Measurements from ENCODE around the gene OAS2. TPM values are rescaled to one million over a fixed set of nuclear protein-coding genes. Genes with fewer than 3 reads are reported as not detected.

The OAS2 gene
- total and polyA plus RNA-seq, 2 experiments from 2014 or later: 0.54 to 0.56 TPM

GRCh38 chr12:112961074-112961473, 17.2 kb upstream of the OAS2 start:
- H3K9me3 ChIP-seq (ENCODE audit: low read depth): no peaks in the 10 kb centered on the region
- no peaks in the 10 kb centered on the region for H3K36me3 ChIP-seq (ENCODE audit: low read depth)
- no peaks in the 10 kb centered on the region for H3K9me2 ChIP-seq (ENCODE audit: insufficient read depth)
- no peak overlapping the region for H3K27ac ChIP-seq
- in situ Hi-C loops (cut with MboI): no loop called here
- no peak overlapping the region for H3K4me3 ChIP-seq
- no peak overlapping the region for H3K9ac ChIP-seq
- H3K79me2 ChIP-seq (ENCODE audit: insufficient read depth): no peaks in the 10 kb centered on the region
- H3K27me3 ChIP-seq (replicated peaks; ENCODE audit: insufficient read depth): no peaks in the 10 kb centered on the region
- WGBS, 2 experiments (ENCODE audit: low coverage in 1 of 2, low lambda C conversion rate in 2 of 2, missing lambda C conversion rate in 2 of 2): 82 to 84% methylated on average over 7 of the region's 7 CpGs
- H3F3A ChIP-seq (ENCODE audit: insufficient read depth): no peaks in the 10 kb centered on the region
- H4K20me1 ChIP-seq (ENCODE audit: insufficient read depth): no peaks in the 10 kb centered on the region
- no peak for DNase-seq
- H3K4me2 ChIP-seq (ENCODE audit: unreplicated experiment): no peak overlapping the region
- no peaks in the 10 kb centered on the region for H3K4me1 ChIP-seq (ENCODE audit: insufficient read depth)
- H2AFZ ChIP-seq: no peak overlapping the region
- TF ChIP-seq EZH2phosphoT487 (IDR thresholded peaks at IDR 0.05; ENCODE audit: insufficient read depth, low read depth) (no peak), EZH2 (IDR thresholded peaks at IDR 0.05; ENCODE audit: insufficient read depth, poor library complexity, severe bottlenecking) (no peak)

GRCh38 chr12:112961536-112961935, 16.8 kb upstream of the OAS2 start:
- no peaks in the 10 kb centered on the region for H3K9me3 ChIP-seq (ENCODE audit: low read depth)
- in situ Hi-C loops (cut with MboI): no loop called here
- H3K4me2 ChIP-seq (ENCODE audit: unreplicated experiment): no peak overlapping the region
- WGBS, 2 experiments (ENCODE audit: low coverage in 1 of 2, low lambda C conversion rate in 2 of 2, missing lambda C conversion rate in 2 of 2): 54 to 57% methylated on average over 4 of the region's 4 CpGs
- no peak overlapping the region for H3K27ac ChIP-seq
- no peak for TF ChIP-seq EZH2 (IDR thresholded peaks at IDR 0.05; ENCODE audit: insufficient read depth, poor library complexity, severe bottlenecking)
- no peak for TF ChIP-seq EZH2phosphoT487 (IDR thresholded peaks at IDR 0.05; ENCODE audit: insufficient read depth, low read depth)
- H2AFZ ChIP-seq: no peak overlapping the region
- H3K4me1 ChIP-seq (ENCODE audit: insufficient read depth): no peaks in the 10 kb centered on the region
- H3K79me2 ChIP-seq (ENCODE audit: insufficient read depth): no peaks in the 10 kb centered on the region
- no peaks in the 10 kb centered on the region for H3F3A ChIP-seq (ENCODE audit: insufficient read depth)
- H3K9ac ChIP-seq: no peak overlapping the region
- no peaks in the 10 kb centered on the region for H4K20me1 ChIP-seq (ENCODE audit: insufficient read depth)
- H3K4me3 ChIP-seq: no peak overlapping the region
- no peak for DNase-seq
- H3K9me2 ChIP-seq (ENCODE audit: insufficient read depth): no peaks in the 10 kb centered on the region
- H3K27me3 ChIP-seq (replicated peaks; ENCODE audit: insufficient read depth): no peaks in the 10 kb centered on the region
- no peaks in the 10 kb centered on the region for H3K36me3 ChIP-seq (ENCODE audit: low read depth)

GRCh38 chr12:112962561-112962960, 15.8 kb upstream of the OAS2 start:
- H3K4me3 ChIP-seq: no peak overlapping the region
- no peak overlapping the region for H3K4me2 ChIP-seq (ENCODE audit: unreplicated experiment)
- H3F3A ChIP-seq (ENCODE audit: insufficient read depth): no peaks in the 10 kb centered on the region
- H3K27ac ChIP-seq: no peak overlapping the region
- no peaks in the 10 kb centered on the region for H3K79me2 ChIP-seq (ENCODE audit: insufficient read depth)
- no peak overlapping the region for H3K9ac ChIP-seq
- DNase-seq: no peak
- no peaks in the 10 kb centered on the region for H3K9me2 ChIP-seq (ENCODE audit: insufficient read depth)
- no peak for TF ChIP-seq EZH2phosphoT487 (IDR thresholded peaks at IDR 0.05; ENCODE audit: insufficient read depth, low read depth)
- TF ChIP-seq EZH2 (IDR thresholded peaks at IDR 0.05; ENCODE audit: insufficient read depth, poor library complexity, severe bottlenecking): no peak
- WGBS, 2 experiments (ENCODE audit: low coverage in 1 of 2, low lambda C conversion rate in 2 of 2, missing lambda C conversion rate in 2 of 2): 74 to 76% methylated on average over 7 of the region's 7 CpGs
- in situ Hi-C loops (cut with MboI): no loop called here
- no peaks in the 10 kb centered on the region for H3K36me3 ChIP-seq (ENCODE audit: low read depth)
- no peak overlapping the region for H2AFZ ChIP-seq
- no peaks in the 10 kb centered on the region for H3K9me3 ChIP-seq (ENCODE audit: low read depth)
- no peaks in the 10 kb centered on the region for H3K27me3 ChIP-seq (replicated peaks; ENCODE audit: insufficient read depth)
- no peaks in the 10 kb centered on the region for H3K4me1 ChIP-seq (ENCODE audit: insufficient read depth)
- H4K20me1 ChIP-seq (ENCODE audit: insufficient read depth): no peaks in the 10 kb centered on the region

GRCh38 chr12:112963227-112963861, 15.0 kb upstream of the OAS2 start:
- no peaks in the 10 kb centered on the region for H3K79me2 ChIP-seq (ENCODE audit: insufficient read depth)
- WGBS, 2 experiments (ENCODE audit: low coverage in 1 of 2, low lambda C conversion rate in 2 of 2, missing lambda C conversion rate in 2 of 2): 75 to 87% methylated on average over 13 to 14 of the region's 14 CpGs
- no peaks in the 10 kb centered on the region for H3K4me1 ChIP-seq (ENCODE audit: insufficient read depth)
- no peak overlapping the region for H2AFZ ChIP-seq
- H3K4me2 ChIP-seq (ENCODE audit: unreplicated experiment): no peak overlapping the region
- no peaks in the 10 kb centered on the region for H3K9me2 ChIP-seq (ENCODE audit: insufficient read depth)
- no peak overlapping the region for H3K4me3 ChIP-seq
- H3K9me3 ChIP-seq (ENCODE audit: low read depth): no peaks in the 10 kb centered on the region
- in situ Hi-C loops (cut with MboI): no loop called here
- DNase-seq: no peak
- no peaks in the 10 kb centered on the region for H3F3A ChIP-seq (ENCODE audit: insufficient read depth)
- no peak for TF ChIP-seq EZH2phosphoT487 (IDR thresholded peaks at IDR 0.05; ENCODE audit: insufficient read depth, low read depth)
- no peak for TF ChIP-seq EZH2 (IDR thresholded peaks at IDR 0.05; ENCODE audit: insufficient read depth, poor library complexity, severe bottlenecking)
- no peaks in the 10 kb centered on the region for H4K20me1 ChIP-seq (ENCODE audit: insufficient read depth)
- no peaks in the 10 kb centered on the region for H3K27me3 ChIP-seq (replicated peaks; ENCODE audit: insufficient read depth)
- no peak overlapping the region for H3K27ac ChIP-seq
- no peak overlapping the region for H3K9ac ChIP-seq
- H3K36me3 ChIP-seq (ENCODE audit: low read depth): no peaks in the 10 kb centered on the region
